HepG2 (cell line): Measurements from ENCODE around the gene PGAP3. TPM values are rescaled to one million over a fixed set of nuclear protein-coding genes. Genes with fewer than 3 reads are reported as not detected.
A peak's percentile ranks its signal among the peaks of the same experiment; 100 is the strongest.

Experiments
- CC2D1A ChIP-seq: sonication (generic); formaldehyde crosslinking; IDR thresholded peaks from 2 replicates; pipeline ENCODE4 v1.8.1; 2023; ENCODE audit warnings: mild to moderate bottlenecking, missing genetic modification reagents
- FOXO4 ChIP-seq: sonication (generic); formaldehyde crosslinking; conservative IDR thresholded peaks from 2 replicates; pipeline ENCODE4 v1.8.1; 2023; ENCODE audit warnings: missing genetic modification reagents
- KLF16 ChIP-seq, 2 experiments: sonication (generic) in 1 of 2; formaldehyde crosslinking in 1 of 2; IDR thresholded peaks; 2 replicates each; pipeline versions ENCODE4 v1.6.1 to v1.8.0; 2016 to 2023; ENCODE audit warnings: missing genetic modification reagents in 2 of 2, missing compliant biosample characterization in 1 of 2
- PBX2 ChIP-seq: IDR thresholded peaks from 2 replicates; pipeline ENCODE4 v1.6.1; 2016; ENCODE audit warnings: control low read depth
- PHF21A ChIP-seq: sonication (generic); formaldehyde crosslinking; IDR thresholded peaks from 2 replicates; pipeline ENCODE4 v1.5.0; 2020; ENCODE audit warnings: mild to moderate bottlenecking, missing genetic modification reagents
- POLR2A ChIP-seq, 2 experiments: IDR thresholded peaks; 2 replicates each; pipeline ENCODE4 v1.6.1; 2011; ENCODE audit warnings: low read depth in 2 of 2, low read length in 2 of 2, mild to moderate bottlenecking in 1 of 2, moderate library complexity in 1 of 2; ENCODE audit not compliant: insufficient read depth in 1 of 2
- REST ChIP-seq, 2 experiments: IDR thresholded peaks; 2 replicates each; pipeline ENCODE4 v1.6.1; 2011 to 2012; ENCODE audit warnings: low read length in 2 of 2, borderline replicate concordance in 1 of 2, low read depth in 1 of 2, mild to moderate bottlenecking in 1 of 2, moderate library complexity in 1 of 2
- SAP130 ChIP-seq: IDR thresholded peaks from 2 replicates; pipeline ENCODE4 v1.6.1; 2016; ENCODE audit warnings: low read depth
- TAF1 ChIP-seq: sonication (generic); formaldehyde crosslinking; IDR thresholded peaks from 2 replicates; pipeline ENCODE4 v1.4.0; 2020; ENCODE audit warnings: missing genetic modification reagents
- TMF1 ChIP-seq: sonication (generic); formaldehyde crosslinking; IDR thresholded peaks from 2 replicates; pipeline ENCODE4 v1.8.1; 2022; ENCODE audit warnings: low read depth, missing genetic modification reagents
- ZNF367 ChIP-seq: sonication (generic); formaldehyde crosslinking; IDR thresholded peaks from 2 replicates; pipeline ENCODE4 v1.4.0; 2020; ENCODE audit warnings: missing genetic modification reagents, borderline replicate concordance
- ZNF446 ChIP-seq: sonication (generic); formaldehyde crosslinking; IDR thresholded peaks from 2 replicates; pipeline ENCODE4 v1.5.0; 2020; ENCODE audit warnings: mild to moderate bottlenecking, missing genetic modification reagents
- ZNF549 ChIP-seq: sonication (generic); formaldehyde crosslinking; IDR thresholded peaks from 2 replicates; pipeline ENCODE4 v1.5.0; 2020; ENCODE audit warnings: missing genetic modification reagents
- ZNF776 ChIP-seq: sonication (generic); formaldehyde crosslinking; IDR thresholded peaks from 2 replicates; pipeline ENCODE4 v1.4.0; 2020; ENCODE audit warnings: mild to moderate bottlenecking, missing genetic modification reagents
- polyA plus RNA-seq, 8 experiments: library from polyadenylated mRNA; depleted of rRNA in 3 of 8; stranded (reverse) in 7 of 8; unstranded in 1 of 8; fragments of >200 nt; fragmentation: Illumina TruSeq in 4 of 8; extraction: Trizol in 4 of 8; gene quantifications; 2 replicates each; pipeline versions ENCODE4 v1.2.1 to v1.2.3, GENCODE V29; 2011 to 2016; ENCODE audit warnings: low read depth in 4 of 8, missing spikeins in 1 of 8, mixed read lengths in 1 of 8; ENCODE audit not compliant: insufficient read depth in 1 of 8
- total RNA-seq, 5 experiments: library from RNA; depleted of rRNA; stranded (reverse); fragments of >200 nt; fragmentation: Illumina TruSeq; extraction: Trizol; gene quantifications; 2 replicates each; pipeline ENCODE4 v1.2.3, GENCODE V29; 2016; ENCODE audit warnings: low read depth in 1 of 5
- TF ChIP-seq, protein P1 (sequence below): sonication (generic); formaldehyde crosslinking; IDR thresholded peaks from 2 replicates; pipeline ENCODE4 v1.8.0; 2022; ENCODE audit warnings: mild to moderate bottlenecking, missing genetic modification reagents
- TF ChIP-seq, protein P2 (sequence below): sonication (generic); formaldehyde crosslinking; IDR thresholded peaks from 2 replicates; pipeline ENCODE4 v1.5.0; 2020; ENCODE audit warnings: missing genetic modification reagents
- TF ChIP-seq, protein P3 (sequence below): sonication (generic); formaldehyde crosslinking; IDR thresholded peaks from 2 replicates; pipeline ENCODE4 v1.5.1; 2020; ENCODE audit warnings: missing genetic modification reagents, mild to moderate bottlenecking, borderline replicate concordance
- TF ChIP-seq, protein P4 (sequence below): sonication (generic); formaldehyde crosslinking; IDR thresholded peaks from 2 replicates; pipeline ENCODE4 v1.5.0; 2020; ENCODE audit warnings: mild to moderate bottlenecking, missing genetic modification reagents

PGAP3 gene
- total and polyA plus RNA-seq, 2 of the 13 experiments (the other 11 are each of a cell fraction or from before 2014, with no cell fraction given) = 11.9 to 14.6 TPM

DNA sequence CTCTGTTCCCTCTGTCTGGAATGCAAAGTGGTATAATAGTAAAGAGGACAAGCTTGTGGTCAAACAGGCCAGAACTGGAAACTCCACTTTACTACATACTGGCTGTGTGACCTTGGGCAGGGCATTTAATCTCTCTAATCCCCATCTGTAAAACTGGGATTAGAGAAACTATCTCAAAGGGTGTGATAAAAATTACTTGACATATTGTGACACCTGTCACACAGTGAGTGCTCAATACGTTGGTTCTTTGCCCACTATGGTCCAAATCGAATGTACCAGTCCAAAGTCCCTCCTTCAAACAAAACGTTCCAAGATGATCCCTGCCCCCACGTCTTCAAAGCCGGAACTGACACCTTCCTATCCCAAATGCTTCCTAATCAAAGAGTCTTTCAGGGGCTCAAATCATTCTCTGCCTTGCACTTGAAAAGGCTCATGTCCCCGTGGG is 734 bp downstream of the PGAP3 start (continued):
- no peak for TF ChIP-seq REST (IDR thresholded peaks at IDR 0.05; ENCODE audit: borderline replicate concordance in 1 of 2, low read depth in 1 of 2, low read length in 2 of 2)
- TF ChIP-seq PHF21A = peak; percentile 52
- no peak for TF ChIP-seq SAP130 (CRISPR knock-in tag)
- TF ChIP-seq ZNF776 (CRISPR knock-in tag) = no peak
- peak; percentile 51; the same call in 1 of the 2 replicates for TF ChIP-seq PBX2 (CRISPR knock-in tag)
- no peak for TF ChIP-seq TMF1 (CRISPR knock-in tag)
- TF ChIP-seq ZNF367 (CRISPR knock-in tag) = no peak
- TF ChIP-seq ZNF446 (CRISPR knock-in tag) = no peak
- no peak for TF ChIP-seq FOXO4
- no peak for TF ChIP-seq ZNF549 (CRISPR knock-in tag)
- TF ChIP-seq POLR2A (IDR thresholded peaks at IDR 0.05; ENCODE audit: insufficient read depth in 1 of 2, low read depth in 2 of 2, low read length in 2 of 2) = no peak
- TF ChIP-seq, protein P1, sequence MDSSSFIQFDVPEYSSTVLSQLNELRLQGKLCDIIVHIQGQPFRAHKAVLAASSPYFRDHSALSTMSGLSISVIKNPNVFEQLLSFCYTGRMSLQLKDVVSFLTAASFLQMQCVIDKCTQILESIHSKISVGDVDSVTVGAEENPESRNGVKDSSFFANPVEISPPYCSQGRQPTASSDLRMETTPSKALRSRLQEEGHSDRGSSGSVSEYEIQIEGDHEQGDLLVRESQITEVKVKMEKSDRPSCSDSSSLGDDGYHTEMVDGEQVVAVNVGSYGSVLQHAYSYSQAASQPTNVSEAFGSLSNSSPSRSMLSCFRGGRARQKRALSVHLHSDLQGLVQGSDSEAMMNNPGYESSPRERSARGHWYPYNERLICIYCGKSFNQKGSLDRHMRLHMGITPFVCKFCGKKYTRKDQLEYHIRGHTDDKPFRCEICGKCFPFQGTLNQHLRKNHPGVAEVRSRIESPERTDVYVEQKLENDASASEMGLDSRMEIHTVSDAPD (CRISPR knock-in tag) = no peak
- no peak for TF ChIP-seq TAF1 (CRISPR knock-in tag)
- no peak for TF ChIP-seq CC2D1A (CRISPR knock-in tag)
- TF ChIP-seq, protein P2, sequence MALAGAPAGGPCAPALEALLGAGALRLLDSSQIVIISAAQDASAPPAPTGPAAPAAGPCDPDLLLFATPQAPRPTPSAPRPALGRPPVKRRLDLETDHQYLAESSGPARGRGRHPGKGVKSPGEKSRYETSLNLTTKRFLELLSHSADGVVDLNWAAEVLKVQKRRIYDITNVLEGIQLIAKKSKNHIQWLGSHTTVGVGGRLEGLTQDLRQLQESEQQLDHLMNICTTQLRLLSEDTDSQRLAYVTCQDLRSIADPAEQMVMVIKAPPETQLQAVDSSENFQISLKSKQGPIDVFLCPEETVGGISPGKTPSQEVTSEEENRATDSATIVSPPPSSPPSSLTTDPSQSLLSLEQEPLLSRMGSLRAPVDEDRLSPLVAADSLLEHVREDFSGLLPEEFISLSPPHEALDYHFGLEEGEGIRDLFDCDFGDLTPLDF = no peak
- TF ChIP-seq, protein P3, sequence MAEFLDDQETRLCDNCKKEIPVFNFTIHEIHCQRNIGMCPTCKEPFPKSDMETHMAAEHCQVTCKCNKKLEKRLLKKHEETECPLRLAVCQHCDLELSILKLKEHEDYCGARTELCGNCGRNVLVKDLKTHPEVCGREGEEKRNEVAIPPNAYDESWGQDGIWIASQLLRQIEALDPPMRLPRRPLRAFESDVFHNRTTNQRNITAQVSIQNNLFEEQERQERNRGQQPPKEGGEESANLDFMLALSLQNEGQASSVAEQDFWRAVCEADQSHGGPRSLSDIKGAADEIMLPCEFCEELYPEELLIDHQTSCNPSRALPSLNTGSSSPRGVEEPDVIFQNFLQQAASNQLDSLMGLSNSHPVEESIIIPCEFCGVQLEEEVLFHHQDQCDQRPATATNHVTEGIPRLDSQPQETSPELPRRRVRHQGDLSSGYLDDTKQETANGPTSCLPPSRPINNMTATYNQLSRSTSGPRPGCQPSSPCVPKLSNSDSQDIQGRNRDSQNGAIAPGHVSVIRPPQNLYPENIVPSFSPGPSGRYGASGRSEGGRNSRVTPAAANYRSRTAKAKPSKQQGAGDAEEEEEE (CRISPR knock-in tag) = no peak
- no peak for TF ChIP-seq KLF16 (CRISPR knock-in tag; IDR thresholded peaks at IDR 0.05)
- TF ChIP-seq, protein P4, sequence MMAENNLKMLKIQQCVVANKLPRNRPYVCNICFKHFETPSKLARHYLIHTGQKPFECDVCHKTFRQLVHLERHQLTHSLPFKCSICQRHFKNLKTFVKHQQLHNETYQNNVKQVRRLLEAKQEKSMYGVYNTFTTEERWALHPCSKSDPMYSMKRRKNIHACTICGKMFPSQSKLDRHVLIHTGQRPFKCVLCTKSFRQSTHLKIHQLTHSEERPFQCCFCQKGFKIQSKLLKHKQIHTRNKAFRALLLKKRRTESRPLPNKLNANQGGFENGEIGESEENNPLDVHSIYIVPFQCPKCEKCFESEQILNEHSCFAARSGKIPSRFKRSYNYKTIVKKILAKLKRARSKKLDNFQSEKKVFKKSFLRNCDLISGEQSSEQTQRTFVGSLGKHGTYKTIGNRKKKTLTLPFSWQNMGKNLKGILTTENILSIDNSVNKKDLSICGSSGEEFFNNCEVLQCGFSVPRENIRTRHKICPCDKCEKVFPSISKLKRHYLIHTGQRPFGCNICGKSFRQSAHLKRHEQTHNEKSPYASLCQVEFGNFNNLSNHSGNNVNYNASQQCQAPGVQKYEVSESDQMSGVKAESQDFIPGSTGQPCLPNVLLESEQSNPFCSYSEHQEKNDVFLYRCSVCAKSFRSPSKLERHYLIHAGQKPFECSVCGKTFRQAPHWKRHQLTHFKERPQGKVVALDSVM = no peak
